GM23338 (cell line): ENCODE results near the gene NAALADL2. TPM values are rescaled to one million over a fixed set of nuclear protein-coding genes. Genes with fewer than 3 reads are reported as not detected.

Experiments used
- ATAC-seq: fragments of 200-7000 bp; cut with Tn5 transposase; 3 replicates; pipeline ENCODE4 v1.9.1; 2020
- DNase-seq: peaks from one replicate; pipeline ENCODE4 v3.0.0-alpha.2; 2015; ENCODE audit warnings: low spot score
- H2AFZ ChIP-seq: fragments of 200-600 bp; sonication (generic); 2 replicates; pipeline ENCODE4 v1.8.0; 2016; ENCODE audit warnings: antibody characterized with exemption, mild to moderate bottlenecking, moderate library complexity
- H3F3A ChIP-seq: fragments of 200-600 bp; sonication (generic); replicated peaks from 2 replicates; pipeline ENCODE4 v1.8.0; 2017; ENCODE audit warnings: antibody characterized with exemption, mixed run types, low read depth
- H3K27ac ChIP-seq: fragments of 200-600 bp; sonication (generic); 2 replicates; pipeline ENCODE4 v1.6.1; 2016; ENCODE audit warnings: low read depth
- H3K27me3 ChIP-seq: fragments of 200-600 bp; sonication (generic); 2 replicates; pipeline ENCODE4 v1.8.0; 2016; ENCODE audit warnings: mild to moderate bottlenecking, mixed run types, moderate library complexity; ENCODE audit not compliant: insufficient read depth
- H3K36me3 ChIP-seq: fragments of 200-600 bp; sonication (generic); 2 replicates; pipeline ENCODE4 v1.8.0; 2016; ENCODE audit warnings: mild to moderate bottlenecking; ENCODE audit not compliant: insufficient read depth
- H3K4me1 ChIP-seq: fragments of 200-600 bp; sonication (generic); 2 replicates; pipeline ENCODE4 v1.8.0; 2016; ENCODE audit warnings: mild to moderate bottlenecking, moderate library complexity; ENCODE audit not compliant: insufficient read depth
- H3K4me2 ChIP-seq: fragments of 200-600 bp; sonication (generic); 2 replicates; pipeline ENCODE4 v1.7.1; 2017; ENCODE audit warnings: mixed run types
- H3K4me3 ChIP-seq: fragments of 200-600 bp; sonication (generic); 2 replicates; pipeline ENCODE4 v1.6.1; 2016; ENCODE audit warnings: mixed run types
- H3K79me2 ChIP-seq: fragments of 200-600 bp; sonication (generic); replicated peaks from 2 replicates; pipeline ENCODE4 v1.8.0; 2017; ENCODE audit warnings: mild to moderate bottlenecking; ENCODE audit not compliant: insufficient read depth
- H3K9me2 ChIP-seq: fragments of 200-600 bp; sonication (generic); 2 replicates; pipeline ENCODE4 v1.8.0; 2017; ENCODE audit not compliant: insufficient read depth
- H4K20me1 ChIP-seq: fragments of 200-600 bp; sonication (generic); replicated peaks from 2 replicates; pipeline ENCODE4 v1.8.0; 2017; ENCODE audit warnings: mild to moderate bottlenecking; ENCODE audit not compliant: insufficient read depth
- H3K27ac Mint-ChIP-seq: 2 replicates; pipeline ENCODE4 v1.8.0; 2020; ENCODE audit warnings: inconsistent platforms, mild to moderate bottlenecking, moderate library complexity, mixed read lengths
- H3K27me3 Mint-ChIP-seq: 3 replicates; pipeline ENCODE4 v1.8.0; 2022; ENCODE audit warnings: low read depth, mild to moderate bottlenecking, moderate library complexity, mixed read lengths, inconsistent platforms; ENCODE audit not compliant: insufficient read depth, poor library complexity
- H3K36me3 Mint-ChIP-seq: 3 replicates; pipeline ENCODE4 v1.8.0; 2021; ENCODE audit warnings: low read depth, mild to moderate bottlenecking, inconsistent platforms, moderate library complexity, mixed read lengths
- H3K4me1 Mint-ChIP-seq: 3 replicates; pipeline ENCODE4 v1.8.0; 2020; ENCODE audit warnings: mild to moderate bottlenecking, inconsistent platforms, mixed read lengths
- H3K4me3 Mint-ChIP-seq: 3 replicates; pipeline ENCODE4 v1.8.0; 2021; ENCODE audit warnings: moderate library complexity, mild to moderate bottlenecking, inconsistent platforms, mixed read lengths
- H3K9me3 Mint-ChIP-seq: 3 replicates; pipeline ENCODE4 v1.8.0; 2020; ENCODE audit warnings: moderate library complexity, mild to moderate bottlenecking, inconsistent platforms, mixed read lengths
- CREB1 ChIP-seq: fragments of 250-450 bp; sonication (Bioruptor Pico); IDR thresholded peaks from 2 replicates; pipeline ENCODE4 v1.5.0; 2020; ENCODE audit warnings: low read depth, mild to moderate bottlenecking, moderate library complexity
- EZH2 ChIP-seq: fragments of 200-600 bp; sonication (generic); IDR thresholded peaks from one replicate; pipeline ENCODE4 v1.8.0; 2017; ENCODE audit warnings: antibody characterized with exemption, mild to moderate bottlenecking, low read depth; ENCODE audit not compliant: unreplicated experiment
- EZH2phosphoT487 ChIP-seq: fragments of 200-600 bp; sonication (generic); IDR thresholded peaks from one replicate; pipeline ENCODE4 v1.8.1; 2018; ENCODE audit warnings: antibody characterized with exemption; ENCODE audit not compliant: unreplicated experiment
- JUNB ChIP-seq: IDR thresholded peaks from one replicate; pipeline ENCODE4 v1.6.1; 2016; ENCODE audit warnings: antibody characterized with exemption; ENCODE audit not compliant: unreplicated experiment
- POLR2AphosphoS5 ChIP-seq: IDR thresholded peaks from 2 replicates; pipeline ENCODE4 v1.6.1; 2016; ENCODE audit warnings: antibody characterized with exemption, low read depth
- STAT1 ChIP-seq: IDR thresholded peaks from one replicate; pipeline ENCODE4 v1.6.1; 2016; ENCODE audit warnings: antibody characterized with exemption; ENCODE audit not compliant: unreplicated experiment
- ZNF114 ChIP-seq: fragments of 250-450 bp; sonication (Bioruptor Pico); IDR thresholded peaks from 2 replicates; pipeline ENCODE4 v1.5.0; 2020; ENCODE audit warnings: mild to moderate bottlenecking, moderate library complexity
- ZNF331 ChIP-seq: fragments of 250-450 bp; sonication (Bioruptor Pico); IDR thresholded peaks from 2 replicates; pipeline ENCODE4 v1.5.0; 2020; ENCODE audit warnings: low read depth, mild to moderate bottlenecking, moderate library complexity
- polyA plus RNA-seq: library from polyadenylated mRNA; unstranded; fragments of >200 nt; fragmentation: Nextera tagmentation; extraction: Ambion mirVana; gene quantifications from 2 replicates; pipeline ENCODE4 v1.2.1, GENCODE V29; 2016
- total RNA-seq: library from RNA; depleted of rRNA; stranded (reverse); fragments of >200 nt; shearing (Covaris generic); gene quantifications from 2 replicates; pipeline ENCODE4 v1.2.3, GENCODE V29; 2014
- TF ChIP-seq, protein P1 (sequence below): IDR thresholded peaks from one replicate; pipeline ENCODE4 v1.6.1; 2018; ENCODE audit warnings: antibody characterized with exemption; ENCODE audit not compliant: unreplicated experiment
- TF ChIP-seq, protein P2 (sequence below): fragments of 250-450 bp; sonication (Bioruptor Pico); IDR thresholded peaks from 2 replicates; pipeline ENCODE4 v1.5.0; 2020; ENCODE audit warnings: mild to moderate bottlenecking, moderate library complexity

Gene NAALADL2
- total and polyA plus RNA-seq, 2 experiments from 2014 or later: 1.6 to 2.6 TPM

DNA sequence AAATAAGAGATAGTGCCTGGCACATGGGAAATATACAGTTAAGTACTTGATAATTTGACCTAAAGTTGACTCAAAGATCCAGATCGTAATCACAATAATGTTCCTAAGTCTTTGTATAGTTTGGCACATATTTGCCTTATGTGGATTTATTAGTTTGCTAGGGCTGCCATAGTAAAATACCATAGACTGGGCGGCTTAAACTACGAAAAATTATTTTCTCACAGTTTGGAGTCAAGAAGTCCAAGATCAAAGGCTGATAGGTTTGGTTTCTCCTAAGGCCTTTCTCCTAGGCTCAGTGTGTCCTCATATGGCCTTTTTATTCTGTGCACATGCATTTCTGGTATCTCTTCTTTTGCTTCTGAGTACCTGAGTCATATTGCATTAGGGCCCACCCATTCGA is 453.7 kb downstream of the NAALADL2 start:
- no peaks in the 10 kb centered on the region for H4K20me1 ChIP-seq
- H3K4me1 Mint-ChIP-seq: no peaks in the 10 kb centered on the region
- H3K4me3 Mint-ChIP-seq: no peak overlapping the region
- H3K27me3 ChIP-seq: no peaks in the 10 kb centered on the region
- H3K4me1 ChIP-seq: no peaks in the 10 kb centered on the region
- H3K27ac ChIP-seq: no peak overlapping the region
- no peaks in the 10 kb centered on the region for H3K36me3 ChIP-seq
- H2AFZ ChIP-seq: no peak overlapping the region
- H3K4me2 ChIP-seq: no peak overlapping the region
- no peaks in the 10 kb centered on the region for H3F3A ChIP-seq
- no peaks in the 10 kb centered on the region for H3K9me2 ChIP-seq
- H3K36me3 Mint-ChIP-seq: no peaks in the 10 kb centered on the region
- H3K27me3 Mint-ChIP-seq: no peaks in the 10 kb centered on the region
- H3K79me2 ChIP-seq: no peaks in the 10 kb centered on the region
- H3K27ac Mint-ChIP-seq: no peak overlapping the region
- TF ChIP-seq CREB1 (CRISPR knock-in tag) (no peak), ZNF114 (CRISPR knock-in tag) (no peak), EZH2phosphoT487 (no peak), POLR2AphosphoS5 (no peak), EZH2 (no peak), JUNB (no peak), ZNF331 (CRISPR knock-in tag) (no peak), STAT1 (no peak)
- TF ChIP-seq, protein P1, sequence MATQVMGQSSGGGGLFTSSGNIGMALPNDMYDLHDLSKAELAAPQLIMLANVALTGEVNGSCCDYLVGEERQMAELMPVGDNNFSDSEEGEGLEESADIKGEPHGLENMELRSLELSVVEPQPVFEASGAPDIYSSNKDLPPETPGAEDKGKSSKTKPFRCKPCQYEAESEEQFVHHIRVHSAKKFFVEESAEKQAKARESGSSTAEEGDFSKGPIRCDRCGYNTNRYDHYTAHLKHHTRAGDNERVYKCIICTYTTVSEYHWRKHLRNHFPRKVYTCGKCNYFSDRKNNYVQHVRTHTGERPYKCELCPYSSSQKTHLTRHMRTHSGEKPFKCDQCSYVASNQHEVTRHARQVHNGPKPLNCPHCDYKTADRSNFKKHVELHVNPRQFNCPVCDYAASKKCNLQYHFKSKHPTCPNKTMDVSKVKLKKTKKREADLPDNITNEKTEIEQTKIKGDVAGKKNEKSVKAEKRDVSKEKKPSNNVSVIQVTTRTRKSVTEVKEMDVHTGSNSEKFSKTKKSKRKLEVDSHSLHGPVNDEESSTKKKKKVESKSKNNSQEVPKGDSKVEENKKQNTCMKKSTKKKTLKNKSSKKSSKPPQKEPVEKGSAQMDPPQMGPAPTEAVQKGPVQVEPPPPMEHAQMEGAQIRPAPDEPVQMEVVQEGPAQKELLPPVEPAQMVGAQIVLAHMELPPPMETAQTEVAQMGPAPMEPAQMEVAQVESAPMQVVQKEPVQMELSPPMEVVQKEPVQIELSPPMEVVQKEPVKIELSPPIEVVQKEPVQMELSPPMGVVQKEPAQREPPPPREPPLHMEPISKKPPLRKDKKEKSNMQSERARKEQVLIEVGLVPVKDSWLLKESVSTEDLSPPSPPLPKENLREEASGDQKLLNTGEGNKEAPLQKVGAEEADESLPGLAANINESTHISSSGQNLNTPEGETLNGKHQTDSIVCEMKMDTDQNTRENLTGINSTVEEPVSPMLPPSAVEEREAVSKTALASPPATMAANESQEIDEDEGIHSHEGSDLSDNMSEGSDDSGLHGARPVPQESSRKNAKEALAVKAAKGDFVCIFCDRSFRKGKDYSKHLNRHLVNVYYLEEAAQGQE: no peak
- TF ChIP-seq, protein P2, sequence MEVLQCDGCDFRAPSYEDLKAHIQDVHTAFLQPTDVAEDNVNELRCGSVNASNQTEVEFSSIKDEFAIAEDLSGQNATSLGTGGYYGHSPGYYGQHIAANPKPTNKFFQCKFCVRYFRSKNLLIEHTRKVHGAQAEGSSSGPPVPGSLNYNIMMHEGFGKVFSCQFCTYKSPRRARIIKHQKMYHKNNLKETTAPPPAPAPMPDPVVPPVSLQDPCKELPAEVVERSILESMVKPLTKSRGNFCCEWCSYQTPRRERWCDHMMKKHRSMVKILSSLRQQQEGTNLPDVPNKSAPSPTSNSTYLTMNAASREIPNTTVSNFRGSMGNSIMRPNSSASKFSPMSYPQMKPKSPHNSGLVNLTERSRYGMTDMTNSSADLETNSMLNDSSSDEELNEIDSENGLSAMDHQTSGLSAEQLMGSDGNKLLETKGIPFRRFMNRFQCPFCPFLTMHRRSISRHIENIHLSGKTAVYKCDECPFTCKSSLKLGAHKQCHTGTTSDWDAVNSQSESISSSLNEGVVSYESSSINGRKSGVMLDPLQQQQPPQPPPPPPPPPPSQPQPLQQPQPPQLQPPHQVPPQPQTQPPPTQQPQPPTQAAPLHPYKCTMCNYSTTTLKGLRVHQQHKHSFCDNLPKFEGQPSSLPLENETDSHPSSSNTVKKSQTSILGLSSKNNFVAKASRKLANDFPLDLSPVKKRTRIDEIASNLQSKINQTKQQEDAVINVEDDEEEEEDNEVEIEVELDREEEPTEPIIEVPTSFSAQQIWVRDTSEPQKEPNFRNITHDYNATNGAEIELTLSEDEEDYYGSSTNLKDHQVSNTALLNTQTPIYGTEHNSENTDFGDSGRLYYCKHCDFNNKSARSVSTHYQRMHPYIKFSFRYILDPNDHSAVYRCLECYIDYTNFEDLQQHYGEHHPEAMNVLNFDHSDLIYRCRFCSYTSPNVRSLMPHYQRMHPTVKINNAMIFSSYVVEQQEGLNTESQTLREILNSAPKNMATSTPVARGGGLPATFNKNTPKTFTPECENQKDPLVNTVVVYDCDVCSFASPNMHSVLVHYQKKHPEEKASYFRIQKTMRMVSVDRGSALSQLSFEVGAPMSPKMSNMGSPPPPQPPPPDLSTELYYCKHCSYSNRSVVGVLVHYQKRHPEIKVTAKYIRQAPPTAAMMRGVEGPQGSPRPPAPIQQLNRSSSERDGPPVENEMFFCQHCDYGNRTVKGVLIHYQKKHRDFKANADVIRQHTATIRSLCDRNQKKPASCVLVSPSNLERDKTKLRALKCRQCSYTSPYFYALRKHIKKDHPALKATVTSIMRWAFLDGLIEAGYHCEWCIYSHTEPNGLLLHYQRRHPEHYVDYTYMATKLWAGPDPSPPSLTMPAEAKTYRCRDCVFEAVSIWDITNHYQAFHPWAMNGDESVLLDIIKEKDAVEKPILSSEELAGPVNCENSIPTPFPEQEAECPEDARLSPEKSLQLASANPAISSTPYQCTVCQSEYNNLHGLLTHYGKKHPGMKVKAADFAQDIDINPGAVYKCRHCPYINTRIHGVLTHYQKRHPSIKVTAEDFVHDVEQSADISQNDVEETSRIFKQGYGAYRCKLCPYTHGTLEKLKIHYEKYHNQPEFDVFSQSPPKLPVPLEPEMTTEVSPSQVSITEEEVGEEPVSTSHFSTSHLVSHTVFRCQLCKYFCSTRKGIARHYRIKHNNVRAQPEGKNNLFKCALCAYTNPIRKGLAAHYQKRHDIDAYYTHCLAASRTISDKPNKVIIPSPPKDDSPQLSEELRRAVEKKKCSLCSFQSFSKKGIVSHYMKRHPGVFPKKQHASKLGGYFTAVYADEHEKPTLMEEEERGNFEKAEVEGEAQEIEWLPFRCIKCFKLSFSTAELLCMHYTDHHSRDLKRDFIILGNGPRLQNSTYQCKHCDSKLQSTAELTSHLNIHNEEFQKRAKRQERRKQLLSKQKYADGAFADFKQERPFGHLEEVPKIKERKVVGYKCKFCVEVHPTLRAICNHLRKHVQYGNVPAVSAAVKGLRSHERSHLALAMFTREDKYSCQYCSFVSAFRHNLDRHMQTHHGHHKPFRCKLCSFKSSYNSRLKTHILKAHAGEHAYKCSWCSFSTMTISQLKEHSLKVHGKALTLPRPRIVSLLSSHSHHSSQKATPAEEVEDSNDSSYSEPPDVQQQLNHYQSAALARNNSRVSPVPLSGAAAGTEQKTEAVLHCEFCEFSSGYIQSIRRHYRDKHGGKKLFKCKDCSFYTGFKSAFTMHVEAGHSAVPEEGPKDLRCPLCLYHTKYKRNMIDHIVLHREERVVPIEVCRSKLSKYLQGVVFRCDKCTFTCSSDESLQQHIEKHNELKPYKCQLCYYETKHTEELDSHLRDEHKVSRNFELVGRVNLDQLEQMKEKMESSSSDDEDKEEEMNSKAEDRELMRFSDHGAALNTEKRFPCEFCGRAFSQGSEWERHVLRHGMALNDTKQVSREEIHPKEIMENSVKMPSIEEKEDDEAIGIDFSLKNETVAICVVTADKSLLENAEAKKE (CRISPR knock-in tag): no peak
- no peak for ATAC-seq
- no peaks in the 10 kb centered on the region for H3K9me3 Mint-ChIP-seq
- no peak overlapping the region for H3K4me3 ChIP-seq
- no peak for DNase-seq
